GM18867 (cell line): ENCODE results near the gene CCDC157.
"Not testable (repeated sequence)": the region's sequence is repeated elsewhere in the genome, so short reads cannot be mapped to it uniquely, and the experiment has no call there.

Source experiments
- ATAC-seq: cut with Tn5 transposase; IDR thresholded peaks from one replicate; pipeline ENCODE4 v1.9.1; 2021; ENCODE audit warnings: mild to moderate bottlenecking, moderate library complexity; ENCODE audit not compliant: unreplicated experiment

The CCDC157 gene

GRCh38 chr22:30386960-30387827 is 30.4 kb downstream of the CCDC157 start, which contains the start of gene RNF215:
Gene RNF215 (minus strand): TSS chr22:30387411. CDS start chr22:30387313, 98 bp downstream.
- ATAC-seq: peak; percentile 74

DNA sequence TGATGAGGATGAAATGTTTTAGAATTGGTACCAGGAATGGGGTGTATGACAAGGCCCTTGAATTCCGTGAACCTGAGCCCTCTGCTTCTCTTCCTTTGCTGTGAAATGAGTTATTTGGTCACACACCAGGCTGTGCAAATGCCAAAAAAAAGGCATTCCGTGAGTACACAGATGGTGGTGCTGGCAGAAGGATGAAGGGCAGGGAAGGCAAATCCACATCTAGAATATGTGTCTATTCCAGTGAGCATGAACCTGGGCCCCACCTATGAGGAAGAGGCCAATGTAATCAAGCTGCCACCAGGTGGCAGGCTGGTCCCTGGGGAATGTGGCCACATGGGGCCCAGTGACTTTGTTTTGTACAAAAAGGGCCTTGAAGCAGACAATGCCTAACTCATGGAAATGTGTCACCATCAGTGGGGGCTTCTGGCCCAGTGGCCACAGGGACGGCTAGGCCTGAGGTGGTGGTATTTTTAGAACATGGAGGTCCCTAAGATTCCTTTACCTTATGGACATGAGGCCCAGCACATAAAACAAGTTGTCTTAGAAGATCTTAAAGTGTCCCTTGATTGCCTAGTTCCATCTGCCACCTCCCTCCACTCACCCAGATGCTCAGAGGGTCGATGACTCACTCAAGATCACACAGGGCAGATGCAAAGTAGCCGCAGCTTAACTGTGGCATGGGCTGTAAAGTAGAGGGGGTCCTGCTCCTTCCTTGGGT is 34.3 kb downstream of the CCDC157 start:
- ATAC-seq: no peak

- ATAC-seq: no peak
Observed at GRCh38 chr22:30392661-30393321, 36.0 kb downstream of the CCDC157 start.

- no peak for ATAC-seq
Observed at GRCh38 chr22:30393322-30393680, 36.5 kb downstream of the CCDC157 start.

- ATAC-seq: no peak
Observed at GRCh38 chr22:30393885-30394284, 37.1 kb downstream of the CCDC157 start.

DNA sequence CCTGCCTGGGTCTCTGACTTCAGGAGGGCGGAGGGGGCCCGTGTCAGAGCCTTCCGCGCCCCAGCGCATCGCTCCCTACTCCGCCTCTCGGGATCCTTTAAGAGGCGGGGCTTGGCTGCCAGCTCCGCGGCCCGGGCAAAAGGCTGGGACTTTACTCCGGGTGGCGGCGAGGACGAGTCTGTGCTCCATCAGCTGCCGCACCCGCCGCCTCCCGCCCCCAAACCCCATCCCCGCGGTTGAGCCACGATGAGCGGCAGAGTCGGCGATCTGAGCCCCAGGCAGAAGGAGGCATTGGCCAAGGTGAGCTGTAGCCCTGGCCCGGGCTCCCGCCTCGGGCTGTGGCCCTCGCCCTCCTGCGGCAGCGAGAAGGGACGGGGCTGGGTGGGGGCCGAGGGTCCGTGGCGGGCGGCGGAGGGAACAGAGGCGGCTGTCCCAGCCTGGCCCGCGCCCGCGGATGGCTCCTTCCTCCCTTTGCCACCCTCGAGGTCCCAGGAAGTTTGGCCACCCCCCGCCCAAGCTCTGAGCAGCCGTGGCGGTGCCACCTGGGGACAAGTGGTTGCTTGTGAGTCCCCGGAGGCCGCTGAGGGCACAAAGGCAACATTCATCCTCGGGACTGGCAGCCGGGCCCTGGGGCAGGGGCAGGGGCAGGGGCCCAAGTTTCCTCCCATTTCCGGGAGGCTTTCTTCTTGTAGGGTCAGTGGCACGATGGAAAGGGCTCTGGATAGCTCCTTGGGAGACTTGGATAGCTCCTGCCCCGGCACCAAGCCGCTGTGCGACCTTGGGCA is 40.3 kb downstream of the CCDC157 start, which contains the start of gene SEC14L2:
Gene SEC14L2 (plus strand): TSS at position 148 of the 785 bp plus-strand sequence. CDS start 99 bp downstream, at position 247.
- no peak for ATAC-seq

- no peak for ATAC-seq
Observed at GRCh38 chr22:30397656-30398635, 41.1 kb downstream of the CCDC157 start.

DNA sequence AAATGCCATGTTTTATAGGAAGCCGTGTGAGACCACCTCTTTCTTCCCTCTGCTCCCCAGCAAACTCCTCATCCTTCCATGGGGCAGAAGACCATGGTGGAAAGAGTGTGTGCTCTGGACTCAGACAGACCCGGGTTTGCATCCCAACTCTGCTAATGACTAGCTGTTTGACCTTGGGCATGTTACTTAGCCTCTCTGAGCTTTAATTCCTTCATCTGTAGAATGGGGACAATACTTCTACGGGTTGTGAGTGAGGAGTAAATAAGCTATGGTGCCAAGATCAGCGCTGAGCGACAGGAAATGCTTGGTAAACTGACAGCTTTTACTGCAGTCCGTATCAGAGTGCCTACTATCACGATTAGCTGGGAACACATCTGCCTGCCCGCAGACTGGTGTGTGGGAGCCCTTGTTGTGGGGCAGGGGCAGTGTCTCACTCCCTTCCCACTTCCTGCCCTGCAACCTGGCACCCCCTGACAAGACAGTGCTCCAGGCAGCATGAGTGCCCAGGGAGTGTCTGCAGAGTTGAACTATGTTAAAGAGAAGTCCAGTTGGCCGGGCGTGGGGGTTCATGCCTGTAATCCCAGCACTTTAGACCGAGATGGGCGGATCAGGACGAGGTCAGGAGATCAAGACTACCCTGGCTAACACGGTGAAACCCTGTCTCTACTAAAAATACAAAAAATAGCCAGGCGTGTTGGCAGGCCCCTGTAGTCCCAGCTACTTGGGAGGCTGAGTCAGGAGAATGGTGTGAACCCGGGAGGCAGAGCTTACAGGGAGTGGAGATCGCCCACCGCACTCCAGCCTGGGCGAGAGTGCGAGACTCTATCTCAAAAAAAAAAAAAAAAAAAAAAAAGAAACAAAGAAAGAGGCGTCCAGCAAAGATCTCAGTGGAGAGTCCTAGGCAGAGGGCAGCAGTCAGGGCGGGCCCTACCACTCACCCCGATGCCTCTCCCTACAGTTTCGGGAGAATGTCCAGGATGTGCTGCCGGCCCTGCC is 42.2 kb downstream of the CCDC157 start:
- no peak for ATAC-seq

GRCh38 chr22:30399718-30400117 is 42.9 kb downstream of the CCDC157 start:
- no peak for ATAC-seq

DNA sequence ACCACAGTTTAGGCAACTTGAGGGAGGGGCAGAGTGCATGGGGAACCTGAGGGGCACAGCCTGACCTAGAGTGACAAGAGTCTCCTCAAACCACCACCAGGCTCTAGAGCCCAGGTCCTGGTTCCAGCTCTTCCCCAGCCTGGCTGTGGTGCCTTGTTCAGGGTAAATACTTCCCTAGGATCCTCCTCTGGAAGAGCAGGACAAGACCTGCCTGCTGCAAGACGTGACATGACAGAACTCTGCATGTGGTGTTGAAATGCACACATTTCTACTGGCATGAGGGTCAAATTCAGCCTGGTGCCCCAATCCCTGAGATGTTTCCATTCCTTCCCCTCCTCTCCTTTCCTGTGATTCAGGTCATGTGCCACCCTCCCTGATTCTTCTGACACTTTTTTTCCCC is 43.4 kb downstream of the CCDC157 start:
- ATAC-seq: no peak

DNA sequence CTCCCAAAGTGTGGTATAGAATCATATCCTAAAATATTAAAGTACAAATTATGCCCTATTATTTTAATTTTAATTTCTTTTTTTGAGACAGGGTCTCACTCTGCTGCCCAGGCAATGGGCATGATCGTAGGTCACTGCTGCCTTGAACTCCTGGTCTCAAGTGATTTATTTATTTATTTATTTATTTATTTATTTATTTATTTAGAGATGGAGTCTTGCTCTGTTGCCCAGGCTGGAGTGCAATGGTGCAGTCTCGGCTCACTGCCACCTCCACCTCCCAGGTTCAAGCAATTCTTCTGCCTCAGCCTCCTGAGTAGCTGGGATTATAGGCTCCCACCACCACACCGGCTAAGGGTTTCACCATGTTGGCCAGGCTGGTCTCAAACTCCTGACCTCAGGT is 44.2 kb downstream of the CCDC157 start:
- not testable (repeated sequence) for ATAC-seq

DNA sequence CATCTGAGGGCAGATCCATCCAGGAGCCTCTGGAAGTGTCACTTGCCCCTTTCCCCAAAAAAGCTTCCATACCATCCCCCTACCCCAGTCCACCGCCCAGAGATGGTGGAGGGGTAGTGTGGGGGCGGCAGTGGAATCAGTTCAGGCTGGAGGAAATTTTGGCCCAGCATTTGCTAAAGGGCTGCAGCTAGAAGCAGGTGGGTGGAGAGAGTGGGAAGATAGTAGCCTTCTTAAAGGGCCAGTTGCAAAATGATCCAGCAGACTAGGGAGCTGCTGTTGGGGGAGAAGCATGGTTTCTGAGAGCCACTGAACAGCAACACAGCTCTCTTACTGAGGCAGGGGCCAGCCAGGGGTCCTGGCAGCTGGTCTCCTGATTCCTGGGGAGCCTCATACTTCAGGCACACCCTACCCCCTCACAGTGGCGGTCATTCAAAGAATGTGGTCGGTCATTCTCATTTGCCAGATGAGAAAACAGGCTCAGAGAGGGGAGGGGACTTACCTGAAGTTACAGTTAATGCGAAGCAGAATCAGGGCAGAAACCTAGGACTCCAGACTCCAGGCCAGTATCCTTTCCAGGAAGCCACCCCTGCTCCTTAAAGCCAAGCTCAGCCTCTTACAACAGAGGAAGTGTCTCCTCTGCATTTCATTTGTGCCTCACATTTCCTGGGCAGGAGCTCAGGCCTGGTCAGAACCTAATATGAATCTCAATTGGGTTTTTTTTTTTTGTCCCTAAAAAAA is 45.4 kb downstream of the CCDC157 start:
- no peak for ATAC-seq

- not testable (repeated sequence) for ATAC-seq
Observed at GRCh38 chr22:30402766-30403104, 45.9 kb downstream of the CCDC157 start.

GRCh38 chr22:30404307-30404706 is 47.5 kb downstream of the CCDC157 start:
- no peak for ATAC-seq

DNA sequence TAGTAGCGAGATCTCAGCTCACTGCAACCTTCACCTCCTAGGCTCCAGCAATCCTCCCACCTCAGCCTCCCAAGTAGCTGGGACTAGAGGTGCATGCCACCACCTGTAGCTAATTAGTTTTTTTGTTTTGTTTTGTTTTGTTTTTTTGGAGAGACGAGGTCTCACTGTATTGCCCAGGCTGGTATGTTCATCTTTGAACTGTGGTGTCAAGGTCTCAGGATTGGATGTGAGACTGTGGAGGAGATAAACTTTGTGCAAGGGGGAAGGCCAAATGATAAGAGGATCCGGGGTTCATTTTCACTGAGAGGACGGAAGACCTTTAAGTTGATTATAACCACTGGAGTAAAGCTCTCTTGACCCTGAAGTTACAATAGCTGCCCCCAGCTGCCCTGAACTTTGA is 48.9 kb downstream of the CCDC157 start:
- no peak for ATAC-seq

GRCh38 chr22:30406400-30406799 is 49.6 kb downstream of the CCDC157 start:
- ATAC-seq: no peak

- no peak for ATAC-seq
Observed at GRCh38 chr22:30408388-30409102, 51.7 kb downstream of the CCDC157 start.
